ENCODE results near the gene CNTN4. TPM values are rescaled to one million over a fixed set of nuclear protein-coding genes. Genes with fewer than 3 reads are reported as not detected.

CNTN4 gene
- total and polyA plus RNA-seq, 4 donors, result 15.8 to 228 (median 41.2) TPM

DNA sequence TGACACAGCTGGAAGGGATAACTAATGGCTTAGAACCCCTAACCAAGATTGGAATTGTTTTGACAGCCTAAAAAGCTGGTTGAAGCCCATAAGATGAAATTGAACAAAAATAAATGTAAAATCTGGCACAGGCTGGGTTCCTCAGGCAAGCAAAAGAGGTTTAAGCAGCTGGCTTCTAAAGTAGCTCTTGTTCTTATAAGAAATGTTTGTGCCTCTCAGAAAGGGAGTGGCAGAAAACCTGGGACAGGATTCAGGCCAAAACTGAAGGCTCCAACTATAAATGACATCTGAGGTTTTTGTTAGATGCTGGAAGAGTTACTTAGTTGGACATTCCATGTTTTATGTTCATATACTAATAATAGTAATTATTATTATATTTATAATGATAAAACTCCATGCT is 378.3 kb downstream of the CNTN4 start:
- H3K27me3 ChIP-seq (ENCODE audit: control insufficient read depth in 1 of 2, insufficient read depth in 2 of 2, low read length in 1 of 2), result no peaks in the 10 kb centered on the region
- ATAC-seq (ENCODE audit: low FRiP score) (no peak), DNase-seq (no peak)
- H3K4me1 ChIP-seq (ENCODE audit: control insufficient read depth in 1 of 2, insufficient read depth in 2 of 2, low read length in 2 of 2), result peaks cover 0 to 6% of the 10 kb centered on the region in 2 donors
- H3K4me3 ChIP-seq (ENCODE audit: low read length in 2 of 2), result no peak overlapping the region
- intact Hi-C loops (cut with DNase I), result no loop called here
- H3K36me3 ChIP-seq (ENCODE audit: control insufficient read depth in 1 of 2, insufficient read depth in 2 of 2, low read length in 1 of 2), result no peaks in the 10 kb centered on the region
- no peak overlapping the region for H3K27ac ChIP-seq (ENCODE audit: low read depth in 1 of 2, low read length in 2 of 2)
- no peaks in the 10 kb centered on the region for H3K9me3 ChIP-seq (ENCODE audit: control insufficient read depth, low read length)

GRCh38 chr3:2477620-2478019 is 379.0 kb downstream of the CNTN4 start:
- Histone ChIP-seq H3K4me1 (ENCODE audit: control insufficient read depth in 1 of 2, insufficient read depth in 2 of 2, low read length in 2 of 2) (peaks cover 0 to 6% of the 10 kb centered on the region in 2 donors), H3K36me3 (ENCODE audit: control insufficient read depth in 1 of 2, insufficient read depth in 2 of 2, low read length in 1 of 2) (no peaks in the 10 kb centered on the region), H3K9me3 (ENCODE audit: control insufficient read depth, low read length) (no peaks in the 10 kb centered on the region), H3K27me3 (ENCODE audit: control insufficient read depth in 1 of 2, insufficient read depth in 2 of 2, low read length in 1 of 2) (no peaks in the 10 kb centered on the region), H3K4me3 (ENCODE audit: low read length in 2 of 2) (no peak overlapping the region), H3K27ac (ENCODE audit: low read depth in 1 of 2, low read length in 2 of 2) (no peak overlapping the region)
- no peak for DNase-seq
- 93 to 95% methylated on average over 5 of the region's 5 CpGs for WGBS, 2 donors
- ATAC-seq (ENCODE audit: low FRiP score), result no peak
- intact Hi-C loops (cut with DNase I), result no loop called here

GRCh38 chr3:2484162-2485026 is 385.7 kb downstream of the CNTN4 start:
- peak; percentile 29 for ATAC-seq (ENCODE audit: low FRiP score)

DNA sequence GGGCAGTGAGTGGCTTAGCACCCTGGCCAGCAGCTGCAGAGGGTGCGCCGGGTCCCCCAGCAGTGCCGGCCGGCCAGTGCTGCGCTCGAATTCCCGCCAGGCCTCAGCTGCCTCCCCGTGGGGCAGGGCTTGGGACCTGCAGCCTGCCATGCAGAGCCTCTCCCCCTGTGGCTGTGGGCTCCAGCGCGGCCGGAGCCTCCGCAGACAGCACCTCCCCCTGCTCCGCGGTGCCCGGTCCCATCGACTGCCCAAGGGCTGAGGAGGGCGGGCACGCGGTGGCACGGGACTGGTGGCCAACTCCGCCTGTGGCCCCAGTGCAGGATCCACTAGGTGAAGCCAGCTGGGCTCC is 386.3 kb downstream of the CNTN4 start:
- H3K27me3 ChIP-seq (ENCODE audit: control insufficient read depth in 1 of 2, insufficient read depth in 2 of 2, low read length in 1 of 2), result no peaks in the 10 kb centered on the region
- DNase-seq, result no peak
- intact Hi-C loops (cut with DNase I), result no loop called here
- H3K4me3 ChIP-seq (ENCODE audit: low read length in 2 of 2), result no peak overlapping the region
- 98% methylated on average over 19 to 21 of the region's 21 CpGs for WGBS, 2 donors
- no peak overlapping the region for H3K27ac ChIP-seq (ENCODE audit: low read depth in 1 of 2, low read length in 2 of 2)
- H3K36me3 ChIP-seq (ENCODE audit: control insufficient read depth in 1 of 2, insufficient read depth in 2 of 2, low read length in 1 of 2), result peaks cover 0 to 1% of the 10 kb centered on the region in 2 donors
- ATAC-seq (ENCODE audit: low FRiP score), result peak; percentile 15
- no peaks in the 10 kb centered on the region for H3K9me3 ChIP-seq (ENCODE audit: control insufficient read depth, low read length)
- H3K4me1 ChIP-seq (ENCODE audit: control insufficient read depth in 1 of 2, insufficient read depth in 2 of 2, low read length in 2 of 2), result no peaks in the 10 kb centered on the region

More at GRCh38 chr3:2484162-2485026, 385.7 kb downstream of the CNTN4 start:
- no peaks in the 10 kb centered on the region for H3K9me3 ChIP-seq (ENCODE audit: control insufficient read depth, low read length)
- H3K36me3 ChIP-seq (ENCODE audit: control insufficient read depth in 1 of 2, insufficient read depth in 2 of 2, low read length in 1 of 2), result peaks cover 0 to 1% of the 10 kb centered on the region in 2 donors
- no peak overlapping the region for H3K4me3 ChIP-seq (ENCODE audit: low read length in 2 of 2)
- DNase-seq, result no peak
- H3K4me1 ChIP-seq (ENCODE audit: control insufficient read depth in 1 of 2, insufficient read depth in 2 of 2, low read length in 2 of 2), result no peaks in the 10 kb centered on the region
- intact Hi-C loops (cut with DNase I), result no loop called here
- H3K27me3 ChIP-seq (ENCODE audit: control insufficient read depth in 1 of 2, insufficient read depth in 2 of 2, low read length in 1 of 2), result no peaks in the 10 kb centered on the region
- H3K27ac ChIP-seq (ENCODE audit: low read depth in 1 of 2, low read length in 2 of 2), result no peak overlapping the region
- WGBS, 2 donors, result 96 to 97% methylated on average over 21 of the region's 21 CpGs

GRCh38 chr3:2495746-2496145 is 397.1 kb downstream of the CNTN4 start:
- no peaks in the 10 kb centered on the region for H3K27me3 ChIP-seq (ENCODE audit: control insufficient read depth in 1 of 2, insufficient read depth in 2 of 2, low read length in 1 of 2)
- no peak overlapping the region for H3K4me3 ChIP-seq (ENCODE audit: low read length in 2 of 2)
- intact Hi-C loops (cut with DNase I), result no loop called here
- ATAC-seq (ENCODE audit: low FRiP score) (no peak), DNase-seq (no peak)
- 89% methylated on average over 2 of the region's 2 CpGs for WGBS, 2 donors
- peaks cover 0 to 2% of the 10 kb centered on the region in 2 donors for H3K4me1 ChIP-seq (ENCODE audit: control insufficient read depth in 1 of 2, insufficient read depth in 2 of 2, low read length in 2 of 2)
- no peak overlapping the region for H3K27ac ChIP-seq (ENCODE audit: low read depth in 1 of 2, low read length in 2 of 2)
- H3K9me3 ChIP-seq (ENCODE audit: control insufficient read depth, low read length), result no peaks in the 10 kb centered on the region
- no peaks in the 10 kb centered on the region for H3K36me3 ChIP-seq (ENCODE audit: control insufficient read depth in 1 of 2, insufficient read depth in 2 of 2, low read length in 1 of 2)

DNA sequence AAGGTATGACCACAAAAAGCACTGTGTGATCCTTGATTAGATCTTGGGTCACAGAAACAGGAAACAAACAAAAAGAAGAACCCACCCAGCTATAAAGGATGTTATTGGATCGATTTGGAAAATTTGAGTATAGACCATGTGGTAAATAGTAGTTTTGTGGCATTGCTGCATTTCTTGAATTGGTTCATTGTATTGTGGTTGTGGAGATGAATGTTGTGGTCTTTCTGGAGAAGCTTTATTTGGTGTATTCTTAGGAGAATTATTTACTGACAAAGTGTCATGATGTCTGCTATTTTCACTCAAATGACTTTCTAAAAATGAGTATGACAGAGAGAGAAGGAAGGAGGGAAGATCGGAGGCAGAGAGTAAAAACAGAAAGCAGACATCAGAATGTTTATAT is 406.2 kb downstream of the CNTN4 start:
- intact Hi-C loops (cut with DNase I), result no loop called here
- ATAC-seq (ENCODE audit: low FRiP score) (no peak), DNase-seq (no peak)
- 57 to 69% methylated on average over 2 of the region's 2 CpGs for WGBS, 2 donors
- H3K9me3 ChIP-seq (ENCODE audit: control insufficient read depth, low read length), result no peaks in the 10 kb centered on the region
- H3K27ac ChIP-seq (ENCODE audit: low read depth in 1 of 2, low read length in 2 of 2), result no peak overlapping the region
- H3K27me3 ChIP-seq (ENCODE audit: control insufficient read depth in 1 of 2, insufficient read depth in 2 of 2, low read length in 1 of 2), result no peaks in the 10 kb centered on the region
- H3K4me1 ChIP-seq (ENCODE audit: control insufficient read depth in 1 of 2, insufficient read depth in 2 of 2, low read length in 2 of 2), result peaks cover 0 to 3% of the 10 kb centered on the region in 2 donors
- H3K36me3 ChIP-seq (ENCODE audit: control insufficient read depth in 1 of 2, insufficient read depth in 2 of 2, low read length in 1 of 2), result no peaks in the 10 kb centered on the region
- H3K4me3 ChIP-seq (ENCODE audit: low read length in 2 of 2), result no peak overlapping the region

GRCh38 chr3:2506776-2507175 is 408.1 kb downstream of the CNTN4 start:
- no peaks in the 10 kb centered on the region for H3K9me3 ChIP-seq (ENCODE audit: control insufficient read depth, low read length)
- H3K27me3 ChIP-seq (ENCODE audit: control insufficient read depth in 1 of 2, insufficient read depth in 2 of 2, low read length in 1 of 2), result no peaks in the 10 kb centered on the region
- no peaks in the 10 kb centered on the region for H3K36me3 ChIP-seq (ENCODE audit: control insufficient read depth in 1 of 2, insufficient read depth in 2 of 2, low read length in 1 of 2)
- DNase-seq, result no peak
- H3K27ac ChIP-seq (ENCODE audit: low read depth in 1 of 2, low read length in 2 of 2), result no peak overlapping the region
- H3K4me3 ChIP-seq (ENCODE audit: low read length in 2 of 2), result no peak overlapping the region
- intact Hi-C loops (cut with DNase I), result no loop called here
- no peak for ATAC-seq (ENCODE audit: low FRiP score)
- 90 to 91% methylated on average over 8 of the region's 8 CpGs for WGBS, 2 donors
- peaks cover 3% of the 10 kb centered on the region in 2 donors for H3K4me1 ChIP-seq (ENCODE audit: control insufficient read depth in 1 of 2, insufficient read depth in 2 of 2, low read length in 2 of 2)

GRCh38 chr3:2510591-2511145 is 412.0 kb downstream of the CNTN4 start:
- H3K27ac ChIP-seq (ENCODE audit: low read depth in 1 of 2, low read length in 2 of 2), result no peak overlapping the region
- no peaks in the 10 kb centered on the region for H3K9me3 ChIP-seq (ENCODE audit: control insufficient read depth, low read length)
- intact Hi-C loops (cut with DNase I), result no loop called here
- no peaks in the 10 kb centered on the region for H3K36me3 ChIP-seq (ENCODE audit: control insufficient read depth in 1 of 2, insufficient read depth in 2 of 2, low read length in 1 of 2)
- no peak overlapping the region for H3K4me3 ChIP-seq (ENCODE audit: low read length in 2 of 2)
- WGBS, 2 donors, result 79 to 84% methylated on average over 8 of the region's 8 CpGs
- H3K27me3 ChIP-seq (ENCODE audit: control insufficient read depth in 1 of 2, insufficient read depth in 2 of 2, low read length in 1 of 2), result no peaks in the 10 kb centered on the region
- no peak for ATAC-seq (ENCODE audit: low FRiP score)
- H3K4me1 ChIP-seq (ENCODE audit: control insufficient read depth in 1 of 2, insufficient read depth in 2 of 2, low read length in 2 of 2), result peaks cover 3% of the 10 kb centered on the region in 2 donors
- DNase-seq, result no peak

- Histone ChIP-seq H3K9me3 (ENCODE audit: control insufficient read depth, low read length) (no peaks in the 10 kb centered on the region), H3K36me3 (ENCODE audit: control insufficient read depth in 1 of 2, insufficient read depth in 2 of 2, low read length in 1 of 2) (no peaks in the 10 kb centered on the region), H3K27ac (ENCODE audit: low read depth in 1 of 2, low read length in 2 of 2) (no peak overlapping the region), H3K4me1 (ENCODE audit: control insufficient read depth in 1 of 2, insufficient read depth in 2 of 2, low read length in 2 of 2) (peaks cover 3% of the 10 kb centered on the region in 2 donors), H3K27me3 (ENCODE audit: control insufficient read depth in 1 of 2, insufficient read depth in 2 of 2, low read length in 1 of 2) (no peaks in the 10 kb centered on the region), H3K4me3 (ENCODE audit: low read length in 2 of 2) (no peak overlapping the region)
- DNase-seq (no peak), ATAC-seq (ENCODE audit: low FRiP score) (no peak)
- 52% methylated on average over 10 of the region's 10 CpGs for WGBS, 2 donors
- intact Hi-C loops (cut with DNase I), result no loop called here
Measured at GRCh38 chr3:2511356-2511755, 412.7 kb downstream of the CNTN4 start.

Measured in aorta (tissue), 5 donors.